Measurements from ENCODE around the gene EML4. TPM values are rescaled to one million over a fixed set of nuclear protein-coding genes. Genes with fewer than 3 reads are reported as not detected.
"Not testable (repeated sequence)": the region's sequence is repeated elsewhere in the genome, so short reads cannot be mapped to it uniquely, and the experiment has no call there.

Gene EML4
- total and polyA plus RNA-seq, 11 donors: 2.3 to 32.8 (median 5.6) TPM

- TF ChIP-seq CTCF (IDR thresholded peaks at IDR 0.05) (no peak), POLR2A (IDR thresholded peaks at IDR 0.05) (no peak)
- intact Hi-C loops (cut with DNase I): loop anchor here in 2 of 10 donors (5.0 kb wide), 1 partner anchor 34 kb away; the partner anchor contains the start of gene EML4 (in 2 of the 2)
- H3K36me3 ChIP-seq: no peaks in the 10 kb centered on the region
Measured at GRCh38 chr2:42132966-42133641, 36.0 kb upstream of the EML4 start.

GRCh38 chr2:42133771-42134195 lies 35.4 kb upstream of the EML4 start:
- ATAC-seq: no peak
- 87 to 91% (median 89%) methylated on average over 11 of the region's 11 CpGs for WGBS, 4 donors
- peaks cover 0 to 79% (median 36%) of the 10 kb centered on the region in 12 donors for H3K4me1 ChIP-seq
- no peak for DNase-seq
- H3K4me3 ChIP-seq: peak overlapping the region in 1 of 12 donors; percentile 33
- TF ChIP-seq POLR2A (IDR thresholded peaks at IDR 0.05): no peak
- TF ChIP-seq CTCF (IDR thresholded peaks at IDR 0.05): no peak
- intact Hi-C loops (cut with DNase I): loop anchor here in 2 of 10 donors (5.0 kb wide), 1 partner anchor 34 kb away; the partner anchor contains the start of gene EML4 (in 2 of the 2)
- H3K36me3 ChIP-seq: no peaks in the 10 kb centered on the region
- peaks cover 0 to 5% (median 0%) of the 10 kb centered on the region in 12 donors for H3K9me3 ChIP-seq
- peak overlapping the region in 6 of 12 donors; percentile 16 to 84 (median 58) for H3K27ac ChIP-seq
- H3K27me3 ChIP-seq: no peaks in the 10 kb centered on the region

More at GRCh38 chr2:42132966-42133641, 36.0 kb upstream of the EML4 start:
- 13 to 24% (median 15%) methylated on average over 12 to 17 of the region's 17 CpGs for WGBS, 4 donors
- no peaks in the 10 kb centered on the region for H3K27me3 ChIP-seq
- ATAC-seq: peak; percentile 85 to 95 (median 93)
- DNase-seq: peak; percentile 82 to 90 (median 84)
- peak overlapping the region in 11 of 12 donors; percentile 7 to 84 (median 53) for H3K27ac ChIP-seq
- H3K4me3 ChIP-seq: peak overlapping the region in 7 of 12 donors; percentile 8 to 37 (median 28)
- peaks cover 0 to 79% (median 32%) of the 10 kb centered on the region in 12 donors for H3K4me1 ChIP-seq
- H3K9me3 ChIP-seq: peaks cover 0 to 1% (median 0%) of the 10 kb centered on the region in 12 donors

- not testable (repeated sequence) for ATAC-seq, H3K4me3 ChIP-seq, H3K27me3 ChIP-seq, H3K36me3 ChIP-seq, H3K9me3 ChIP-seq, DNase-seq, H3K27ac ChIP-seq
- 86 to 93% (median 89%) methylated on average over 10 of the region's 10 CpGs for WGBS, 4 donors
- intact Hi-C loops (cut with DNase I): loop anchor here in 2 of 10 donors (5.0 kb wide), 1 partner anchor 33 kb away; the partner anchor contains the start of gene EML4 (in 2 of the 2)
- H3K4me1 ChIP-seq: peaks cover 0 to 79% (median 40%) of the 10 kb centered on the region in 12 donors
Measured at GRCh38 chr2:42134401-42134932, 34.7 kb upstream of the EML4 start.

- TF ChIP-seq POLR2A (IDR thresholded peaks at IDR 0.05): no peak
- TF ChIP-seq CTCF (IDR thresholded peaks at IDR 0.05): no peak
- Histone ChIP-seq H3K27me3 (no peaks in the 10 kb centered on the region), H3K27ac (peak overlapping the region in 1 of 12 donors; percentile 43), H3K9me3 (peaks cover 0 to 5% (median 0%) of the 10 kb centered on the region in 12 donors), H3K4me1 (peaks cover 0 to 89% (median 47%) of the 10 kb centered on the region in 12 donors), H3K4me3 (no peak overlapping the region), H3K36me3 (no peaks in the 10 kb centered on the region)
- intact Hi-C loops (cut with DNase I): loop anchor here in 2 of 10 donors (5.0 kb wide), 1 partner anchor 33 kb away; no protein-coding TSS in a partner anchor
- no peak for ATAC-seq
- no peak for DNase-seq
- WGBS, 4 donors: 84 to 96% (median 86%) methylated on average over 4 of the region's 4 CpGs
Measured at GRCh38 chr2:42135381-42136312, 33.5 kb upstream of the EML4 start.

Data from heart left ventricle (tissue), 16 donors.